Fibroblast of lung (primary cell): ENCODE results near the gene ACBD4. TPM values are rescaled to one million over a fixed set of nuclear protein-coding genes. Genes with fewer than 3 reads are reported as not detected.

Experiments
- DNase-seq, 2 donors: peaks; one replicate each; pipeline versions ENCODE4 v3.0.0 to v3.0.0-alpha.2; 2010; ENCODE audit warnings: low read depth in 2 of 2
- H2AFZ ChIP-seq: 2 replicates; pipeline ENCODE4 v1.5.1; 2012; ENCODE audit warnings: low read length, control low read depth, inconsistent platforms
- H3K27ac ChIP-seq: 2 replicates; pipeline ENCODE4 v1.5.1; 2011; ENCODE audit warnings: low read length, control low read depth; ENCODE audit not compliant: insufficient read depth
- H3K27me3 ChIP-seq: 2 replicates; pipeline ENCODE4 v1.5.1; 2011; ENCODE audit warnings: mild to moderate bottlenecking, low read length; ENCODE audit not compliant: control insufficient read depth, insufficient read depth
- H3K36me3 ChIP-seq: 2 replicates; pipeline ENCODE4 v1.5.1; 2011; ENCODE audit warnings: low read length; ENCODE audit not compliant: control insufficient read depth, insufficient read depth
- H3K4me1 ChIP-seq: 2 replicates; pipeline ENCODE4 v1.5.1; 2011; ENCODE audit warnings: low read length; ENCODE audit not compliant: control insufficient read depth, insufficient read depth; ENCODE audit errors: extremely low read depth
- H3K4me2 ChIP-seq: 2 replicates; pipeline ENCODE4 v1.5.1; 2011; ENCODE audit warnings: low read length, control low read depth; ENCODE audit not compliant: insufficient read depth; ENCODE audit errors: extremely low read depth
- H3K4me3 ChIP-seq, 4 experiments: fragments of 200-600 bp in 1 of 4; sonication (generic) in 1 of 4; replicated peaks in 1 of 4; 2 replicates each; pipeline ENCODE4 v1.5.1; 2011 to 2016; ENCODE audit warnings: low read length in 4 of 4, low read depth in 3 of 4, mild to moderate bottlenecking in 3 of 4, control low read depth in 2 of 4, inconsistent platforms in 1 of 4, mixed read lengths in 1 of 4; ENCODE audit not compliant: insufficient read depth in 1 of 4; ENCODE audit errors: control extremely low read depth in 1 of 4
- H3K79me2 ChIP-seq: 2 replicates; pipeline ENCODE4 v1.5.1; 2012; ENCODE audit warnings: mild to moderate bottlenecking, low read length, inconsistent platforms; ENCODE audit not compliant: control insufficient read depth, insufficient read depth
- H3K9ac ChIP-seq: 2 replicates; pipeline ENCODE4 v1.5.1; 2011; ENCODE audit warnings: mild to moderate bottlenecking, low read length, control low read depth; ENCODE audit not compliant: insufficient read depth
- H3K9me3 ChIP-seq: 2 replicates; pipeline ENCODE4 v1.5.1; 2012; ENCODE audit warnings: low read depth, low read length; ENCODE audit not compliant: control insufficient read depth, insufficient read depth
- H4K20me1 ChIP-seq: 2 replicates; pipeline ENCODE4 v1.5.1; 2011; ENCODE audit warnings: low read length; ENCODE audit not compliant: control insufficient read depth, insufficient read depth; ENCODE audit errors: extremely low read depth
- EZH2 ChIP-seq: IDR thresholded peaks from 2 replicates; pipeline ENCODE4 v1.5.1; 2012; ENCODE audit warnings: low read length, control low read depth, mild to moderate bottlenecking; ENCODE audit errors: missing control alignments
- polyA plus RNA-seq, 2 donors: library from polyadenylated mRNA; depleted of rRNA in 1 of 2; stranded (reverse) in 1 of 2; unstranded in 1 of 2; fragments of >200 nt; gene quantifications; 2 replicates each; pipeline ENCODE4 v1.2.1, GENCODE V29; 2011 to 2012; ENCODE audit warnings: missing spikeins in 1 of 2
- total RNA-seq: library from RNA; depleted of rRNA; stranded (reverse); fragments of >200 nt; gene quantifications from 2 replicates; pipeline ENCODE4 v1.2.1, GENCODE V29; 2014
- TF ChIP-seq, protein P1 (sequence below), 2 donors: IDR thresholded peaks in 1 of 2; conservative IDR thresholded peaks in 1 of 2; 1 replicate in 1 of 2; 2 replicates in 1 of 2; pipeline ENCODE4 v1.5.1; 2011 to 2012; ENCODE audit warnings: low read length in 2 of 2, control low read depth in 1 of 2, inconsistent platforms in 1 of 2, low read depth in 1 of 2, mild to moderate bottlenecking in 1 of 2

Gene ACBD4
- total and polyA plus RNA-seq, 2 donors (not counting 1 experiment from before 2014, with no cell fraction given): 3.4 to 18.0 TPM

DNA sequence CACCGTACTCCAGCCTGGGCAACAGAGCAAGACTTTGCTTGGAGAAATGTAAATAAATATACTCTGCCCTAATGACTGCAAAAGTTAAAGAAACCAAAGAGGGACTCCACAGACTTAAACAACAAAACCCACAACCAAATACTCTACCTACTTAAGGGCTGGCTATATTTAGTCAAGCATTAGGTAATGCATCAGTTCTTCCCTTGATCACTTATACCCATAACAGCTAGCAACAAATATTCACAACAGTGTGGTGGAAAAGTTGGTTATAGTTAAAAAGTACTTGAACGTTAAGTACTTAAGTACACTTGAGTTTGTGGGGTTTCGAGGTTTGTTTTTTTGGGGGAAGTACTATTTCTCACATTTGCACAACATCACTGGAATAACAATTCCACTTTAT lies 20.8 kb downstream of the ACBD4 start:
- H4K20me1 ChIP-seq: no peaks in the 10 kb centered on the region
- H3K4me3 ChIP-seq: no peak overlapping the region
- H3K27me3 ChIP-seq: no peaks in the 10 kb centered on the region
- no peak overlapping the region for H2AFZ ChIP-seq
- H3K4me2 ChIP-seq: no peak overlapping the region
- DNase-seq: no peak
- no peaks in the 10 kb centered on the region for H3K9me3 ChIP-seq
- H3K36me3 ChIP-seq: no peaks in the 10 kb centered on the region
- no peak overlapping the region for H3K27ac ChIP-seq
- peaks cover 51% of the 10 kb centered on the region for H3K79me2 ChIP-seq
- H3K4me1 ChIP-seq: peaks cover 4% of the 10 kb centered on the region
- no peak for TF ChIP-seq EZH2
- H3K9ac ChIP-seq: no peak overlapping the region

DNA sequence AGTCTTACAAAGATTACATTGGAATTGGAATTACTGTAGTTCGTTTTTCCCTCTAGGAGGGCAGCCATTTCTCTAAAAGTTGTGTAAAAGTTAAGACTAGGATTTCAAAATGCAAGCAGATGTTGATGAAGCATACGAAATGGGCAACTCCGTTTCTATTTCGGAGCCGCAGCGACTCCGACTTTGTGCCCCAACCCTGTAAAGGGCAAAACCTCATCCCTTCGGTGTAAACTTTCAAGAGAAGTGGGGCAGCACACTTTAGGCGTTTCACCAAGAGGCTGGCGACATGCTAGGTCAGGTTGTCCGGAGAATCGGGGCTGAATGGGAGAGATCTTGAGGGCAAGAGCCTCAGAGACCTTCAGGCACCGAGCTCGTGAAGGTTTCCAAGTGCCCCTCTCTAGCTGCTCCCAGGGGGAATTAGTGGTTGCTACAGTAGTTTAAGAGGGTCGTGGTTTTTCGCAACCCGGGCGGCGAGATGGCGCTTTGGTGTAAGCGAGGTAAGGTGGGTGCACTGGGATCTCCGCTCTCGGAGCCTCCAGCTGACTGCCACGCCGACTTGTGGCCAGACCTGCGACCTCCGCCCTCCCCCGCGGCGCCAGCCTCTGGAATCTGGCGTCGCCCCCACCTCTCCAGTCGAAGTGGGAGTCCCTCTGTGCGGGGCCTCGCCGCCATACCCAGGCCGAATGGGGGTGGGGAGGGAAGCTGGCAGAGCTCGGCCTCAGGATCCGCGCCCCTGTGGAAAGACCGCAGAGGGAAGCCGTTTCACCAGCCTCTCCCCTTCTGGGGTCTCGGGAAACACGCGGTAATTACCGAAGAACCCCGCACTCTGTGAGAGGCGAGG lies 25.2 kb downstream of the ACBD4 start:
- Histone ChIP-seq H3K4me2 (peak overlapping the region; percentile 82), H3K4me3 (peak overlapping the region; percentile 86 to 98 (median 94)), H3K9ac (peak overlapping the region; percentile 100), H3K79me2 (peaks cover 39% of the 10 kb centered on the region), H3K9me3 (no peaks in the 10 kb centered on the region), H3K4me1 (peaks cover 9% of the 10 kb centered on the region), H2AFZ (no peak overlapping the region), H3K36me3 (no peaks in the 10 kb centered on the region), H4K20me1 (no peaks in the 10 kb centered on the region), H3K27ac (peak overlapping the region; percentile 100), H3K27me3 (no peaks in the 10 kb centered on the region)
- TF ChIP-seq EZH2: no peak
- TF ChIP-seq, protein P1, sequence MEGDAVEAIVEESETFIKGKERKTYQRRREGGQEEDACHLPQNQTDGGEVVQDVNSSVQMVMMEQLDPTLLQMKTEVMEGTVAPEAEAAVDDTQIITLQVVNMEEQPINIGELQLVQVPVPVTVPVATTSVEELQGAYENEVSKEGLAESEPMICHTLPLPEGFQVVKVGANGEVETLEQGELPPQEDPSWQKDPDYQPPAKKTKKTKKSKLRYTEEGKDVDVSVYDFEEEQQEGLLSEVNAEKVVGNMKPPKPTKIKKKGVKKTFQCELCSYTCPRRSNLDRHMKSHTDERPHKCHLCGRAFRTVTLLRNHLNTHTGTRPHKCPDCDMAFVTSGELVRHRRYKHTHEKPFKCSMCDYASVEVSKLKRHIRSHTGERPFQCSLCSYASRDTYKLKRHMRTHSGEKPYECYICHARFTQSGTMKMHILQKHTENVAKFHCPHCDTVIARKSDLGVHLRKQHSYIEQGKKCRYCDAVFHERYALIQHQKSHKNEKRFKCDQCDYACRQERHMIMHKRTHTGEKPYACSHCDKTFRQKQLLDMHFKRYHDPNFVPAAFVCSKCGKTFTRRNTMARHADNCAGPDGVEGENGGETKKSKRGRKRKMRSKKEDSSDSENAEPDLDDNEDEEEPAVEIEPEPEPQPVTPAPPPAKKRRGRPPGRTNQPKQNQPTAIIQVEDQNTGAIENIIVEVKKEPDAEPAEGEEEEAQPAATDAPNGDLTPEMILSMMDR (conservative IDR thresholded peaks at IDR 0.05 in 1 of 2, IDR thresholded peaks at IDR 0.05 in 1 of 2; ENCODE audit: low read depth in 1 of 2, low read length in 2 of 2): peak in 1 of 2 donors; percentile 7
- peak; percentile 69 to 72 for DNase-seq

- peak within 1 kb of the TSS; percentile 86 to 98 (median 94) for H3K4me3 ChIP-seq
- peaks cover 9% of the 10 kb centered on the region for H3K4me1 ChIP-seq
- TF ChIP-seq, protein P1 (conservative IDR thresholded peaks at IDR 0.05 in 1 of 2, IDR thresholded peaks at IDR 0.05 in 1 of 2; ENCODE audit: low read depth in 1 of 2, low read length in 2 of 2): no peak
- no peak for TF ChIP-seq EZH2
- peak within 1 kb of the TSS; percentile 98 for H3K4me2 ChIP-seq
- peak within 1 kb of the TSS; percentile 65 for H2AFZ ChIP-seq
- H3K9ac ChIP-seq: peak within 1 kb of the TSS; percentile 100
- no peaks in the 10 kb centered on the region for H4K20me1 ChIP-seq
- DNase-seq: peak; percentile 100
- peaks cover 37% of the 10 kb centered on the region for H3K79me2 ChIP-seq
- H3K9me3 ChIP-seq: no peaks in the 10 kb centered on the region
- peak within 1 kb of the TSS; percentile 100 for H3K27ac ChIP-seq
- no peaks in the 10 kb centered on the region for H3K36me3 ChIP-seq
- no peaks in the 10 kb centered on the region for H3K27me3 ChIP-seq
Measured at GRCh38 chr17:45161288-45162024, 26.0 kb downstream of the ACBD4 start, which contains the start of gene HEXIM2. Gene HEXIM2, plus strand, starts transcription at chr17:45161875. Its CDS starts 919 bp downstream, at chr17:45162794.
